LNCAP (cell line): ENCODE data around the gene FADS6.

Source experiments
- TF ChIP-seq, protein P1 (sequence below): fragments of 450-650 bp; IDR thresholded peaks from 2 replicates; pipeline ENCODE4 v1.5.1; 2017; ENCODE audit warnings: mild to moderate bottlenecking

FADS6 gene

DNA sequence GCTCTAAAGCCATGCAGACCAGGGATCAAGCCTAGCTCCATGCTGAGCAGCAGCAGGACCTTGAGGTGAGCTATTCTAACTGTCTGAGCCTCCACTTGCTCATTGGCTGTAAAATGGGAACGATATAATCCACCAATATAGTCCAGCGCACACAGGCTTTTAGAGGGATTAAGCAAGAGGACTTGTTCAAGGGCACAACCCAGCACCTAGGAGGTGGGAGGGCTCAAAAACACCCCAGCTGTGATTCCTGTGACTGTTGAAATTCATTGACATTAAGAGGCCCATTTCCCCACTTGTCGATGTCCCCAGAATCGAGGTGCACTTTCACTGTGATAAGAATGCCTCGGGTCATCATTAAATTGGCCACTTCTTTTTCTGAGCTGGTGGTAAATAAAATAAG is 25.5 kb upstream of the FADS6 start:
- TF ChIP-seq, protein P1, sequence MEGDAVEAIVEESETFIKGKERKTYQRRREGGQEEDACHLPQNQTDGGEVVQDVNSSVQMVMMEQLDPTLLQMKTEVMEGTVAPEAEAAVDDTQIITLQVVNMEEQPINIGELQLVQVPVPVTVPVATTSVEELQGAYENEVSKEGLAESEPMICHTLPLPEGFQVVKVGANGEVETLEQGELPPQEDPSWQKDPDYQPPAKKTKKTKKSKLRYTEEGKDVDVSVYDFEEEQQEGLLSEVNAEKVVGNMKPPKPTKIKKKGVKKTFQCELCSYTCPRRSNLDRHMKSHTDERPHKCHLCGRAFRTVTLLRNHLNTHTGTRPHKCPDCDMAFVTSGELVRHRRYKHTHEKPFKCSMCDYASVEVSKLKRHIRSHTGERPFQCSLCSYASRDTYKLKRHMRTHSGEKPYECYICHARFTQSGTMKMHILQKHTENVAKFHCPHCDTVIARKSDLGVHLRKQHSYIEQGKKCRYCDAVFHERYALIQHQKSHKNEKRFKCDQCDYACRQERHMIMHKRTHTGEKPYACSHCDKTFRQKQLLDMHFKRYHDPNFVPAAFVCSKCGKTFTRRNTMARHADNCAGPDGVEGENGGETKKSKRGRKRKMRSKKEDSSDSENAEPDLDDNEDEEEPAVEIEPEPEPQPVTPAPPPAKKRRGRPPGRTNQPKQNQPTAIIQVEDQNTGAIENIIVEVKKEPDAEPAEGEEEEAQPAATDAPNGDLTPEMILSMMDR, result no peak

DNA sequence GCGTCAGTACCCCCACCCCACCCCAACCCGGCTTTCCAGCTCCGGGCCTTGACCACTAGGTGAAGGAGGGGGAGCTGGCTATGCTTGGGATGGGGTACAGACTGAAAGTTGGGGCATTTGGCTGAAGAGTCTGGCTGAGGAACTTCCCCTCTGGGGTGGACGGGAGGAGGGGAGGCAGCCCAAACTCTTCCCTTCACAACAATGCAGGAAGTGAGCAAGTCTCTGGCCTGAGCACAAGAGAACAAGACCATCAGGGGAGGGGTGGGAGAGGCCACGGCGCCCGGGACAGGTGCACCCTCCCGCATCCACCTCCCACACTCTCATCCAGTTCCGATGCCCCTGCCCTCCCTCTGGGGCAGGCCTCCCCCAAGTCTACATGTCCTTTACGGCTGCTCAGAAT is 24.0 kb upstream of the FADS6 start:
- TF ChIP-seq, protein P1, result no peak

DNA sequence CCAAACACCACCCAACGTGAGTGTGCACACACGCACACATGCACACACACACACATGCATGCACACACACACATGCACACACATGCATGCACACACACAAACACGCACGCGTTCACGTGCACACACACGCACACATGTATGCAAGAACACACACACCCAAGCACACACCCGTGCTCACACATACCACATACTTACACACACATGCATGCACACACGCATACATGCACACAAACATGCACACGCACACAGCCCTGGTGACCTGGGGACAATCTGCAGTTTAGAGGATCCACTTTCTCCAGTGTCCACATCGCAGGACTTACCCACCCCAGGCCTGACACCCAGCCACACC is 23.4 kb upstream of the FADS6 start:
- TF ChIP-seq, protein P1, result no peak

DNA sequence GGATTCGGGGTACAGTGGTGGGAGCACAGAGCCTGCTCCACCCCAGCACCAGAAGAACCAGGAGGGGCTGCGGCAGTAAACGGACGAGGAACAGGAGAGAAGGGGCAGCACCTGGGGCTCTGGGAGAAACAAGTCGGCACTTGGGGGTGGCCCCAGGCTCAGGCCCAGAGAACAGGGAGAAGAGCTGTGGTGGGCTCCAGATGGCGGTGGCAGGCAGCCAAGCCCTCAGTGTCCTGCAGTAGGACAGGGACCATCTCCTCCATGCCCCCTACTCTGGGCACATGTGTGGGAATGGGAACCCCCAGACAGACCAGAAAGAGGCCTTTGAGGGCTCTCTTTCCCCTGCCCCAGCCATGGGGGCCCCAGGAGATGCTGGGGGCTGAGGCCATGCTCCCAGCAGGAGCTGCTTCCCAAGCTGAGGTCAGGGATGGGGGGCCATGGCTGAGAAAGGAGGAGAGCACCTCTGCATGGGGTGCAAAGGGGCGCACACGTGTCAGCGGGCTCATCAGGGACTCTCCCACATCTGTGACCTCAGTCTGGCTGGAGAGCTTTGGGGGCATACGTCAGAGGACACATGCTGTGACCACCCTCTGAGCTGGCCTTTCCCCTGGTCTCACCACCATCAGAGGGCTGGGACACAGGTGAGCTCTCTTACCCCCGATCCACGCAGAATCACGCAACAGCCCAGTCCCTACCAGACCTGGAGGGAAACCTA is 22.9 kb upstream of the FADS6 start:
- TF ChIP-seq, protein P1, result no peak

DNA sequence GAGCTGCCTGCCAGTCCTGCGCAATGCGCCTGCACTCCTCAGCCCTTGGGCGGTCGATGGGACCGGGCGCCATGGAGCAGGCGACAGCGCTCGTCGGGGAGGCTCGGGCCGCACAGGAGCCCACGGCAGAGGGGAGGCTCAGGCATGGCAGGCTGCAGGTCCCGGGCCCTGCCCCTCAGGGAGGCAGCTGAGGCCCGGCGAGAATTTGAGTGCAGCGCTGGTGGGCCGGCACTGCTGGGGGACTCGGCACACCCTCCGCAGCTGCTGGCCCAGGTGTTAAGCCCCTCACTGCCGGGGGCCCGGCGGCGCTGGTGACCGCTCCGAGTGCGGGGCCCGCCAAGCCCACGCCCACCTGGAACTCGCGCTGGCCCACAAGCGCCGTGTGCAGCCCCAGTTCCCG is 13.6 kb upstream of the FADS6 start:
- TF ChIP-seq, protein P1, result no peak

DNA sequence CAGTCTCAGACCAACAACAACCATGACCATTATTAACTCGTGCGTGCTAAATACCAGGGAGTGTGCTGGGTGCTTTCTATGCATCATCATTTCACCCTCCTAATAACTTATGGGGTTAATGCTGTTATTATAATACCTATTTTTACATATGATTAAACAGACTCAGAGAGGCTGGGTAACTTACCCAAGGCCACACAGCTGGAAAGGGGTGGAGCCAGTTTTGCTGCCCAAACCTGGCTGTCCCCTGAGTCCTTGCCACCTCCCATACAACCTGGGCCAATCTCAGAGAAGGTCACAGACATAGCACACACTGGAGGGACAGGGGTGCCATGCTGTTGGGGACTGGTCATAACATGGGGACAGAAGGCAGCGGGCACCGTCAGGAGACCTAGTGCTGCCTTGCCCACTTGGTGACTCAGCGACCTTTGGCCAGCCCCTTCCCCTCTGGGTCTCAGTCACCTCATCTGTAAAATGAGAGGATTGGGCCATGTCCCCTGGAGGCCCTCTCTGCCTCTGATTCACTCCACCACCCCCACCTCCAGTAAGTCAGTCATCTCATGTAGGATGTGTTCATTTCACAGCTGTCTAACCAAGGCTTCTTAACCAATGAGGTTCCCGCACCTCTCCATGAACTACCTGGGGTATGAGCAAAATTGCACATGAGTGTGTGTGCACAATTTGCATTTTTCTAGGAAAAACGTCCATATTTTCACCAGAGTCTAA is 11.4 kb upstream of the FADS6 start:
- TF ChIP-seq, protein P1, result no peak

DNA sequence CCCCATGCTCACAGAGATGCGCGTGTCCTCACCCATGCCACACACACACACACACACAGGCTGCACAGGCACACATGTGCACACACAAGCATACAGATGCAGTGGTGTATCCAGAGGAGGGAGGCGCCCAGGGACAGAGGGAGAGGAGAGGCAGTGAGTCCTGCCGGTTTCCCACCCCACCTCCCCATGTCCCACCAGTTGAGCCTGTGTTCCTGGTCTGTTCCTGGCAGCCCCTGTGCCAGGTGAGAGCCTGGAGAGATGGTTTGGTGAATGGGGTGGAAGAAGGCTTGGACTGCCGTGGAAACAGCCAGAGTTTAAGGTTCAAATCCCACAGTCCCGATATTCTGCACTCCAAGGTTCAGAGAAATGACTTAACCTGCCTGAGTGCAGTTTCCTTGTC is 10.2 kb upstream of the FADS6 start:
- TF ChIP-seq, protein P1, result no peak
